Smooth muscle cell (in vitro differentiated cells): ENCODE measurements around the gene C3orf18. TPM values are rescaled to one million over a fixed set of nuclear protein-coding genes. Genes with fewer than 3 reads are reported as not detected.

Source experiments
- DNase-seq: peaks from one replicate; lab custom pipeline; 2025; ENCODE audit not compliant: unreplicated experiment; lab: John Stamatoyannopoulos, UW
- H2AFZ ChIP-seq: fragments of 200-600 bp; sonication (generic); 2 replicates; pipeline ENCODE4 v1.6.0; 2016; ENCODE audit warnings: antibody characterized with exemption, low read depth, mild to moderate bottlenecking
- H3F3A ChIP-seq: fragments of 200-600 bp; sonication (generic); 2 replicates; pipeline ENCODE4 v1.6.0; 2017; ENCODE audit warnings: antibody characterized with exemption, low read depth
- H3K27ac ChIP-seq: fragments of 200-600 bp; sonication (generic); 2 replicates; pipeline ENCODE4 v1.5.1; 2016; ENCODE audit warnings: low read depth, mild to moderate bottlenecking
- H3K27me3 ChIP-seq: fragments of 200-600 bp; sonication (generic); 2 replicates; pipeline ENCODE4 v1.6.1; 2016; ENCODE audit warnings: low read depth, mild to moderate bottlenecking
- H3K36me3 ChIP-seq: fragments of 200-600 bp; sonication (generic); 2 replicates; pipeline ENCODE4 v1.5.1; 2016; ENCODE audit warnings: low read depth
- H3K4me1 ChIP-seq: fragments of 200-600 bp; sonication (generic); 2 replicates; pipeline ENCODE4 v1.5.1; 2016; ENCODE audit warnings: low read depth
- H3K4me2 ChIP-seq: fragments of 200-600 bp; sonication (generic); 2 replicates; pipeline ENCODE4 v1.6.0; 2016; ENCODE audit warnings: mild to moderate bottlenecking
- H3K4me3 ChIP-seq: fragments of 200-600 bp; sonication (generic); 2 replicates; pipeline ENCODE4 v1.5.1; 2016; ENCODE audit warnings: mild to moderate bottlenecking
- H3K79me2 ChIP-seq: fragments of 200-600 bp; sonication (generic); 2 replicates; pipeline ENCODE4 v1.6.0; 2016; ENCODE audit warnings: low read depth, mild to moderate bottlenecking
- H3K9ac ChIP-seq: fragments of 200-600 bp; sonication (generic); 2 replicates; pipeline ENCODE4 v1.6.0; 2016; ENCODE audit warnings: low read depth
- H3K9me3 ChIP-seq: fragments of 200-600 bp; sonication (generic); replicated peaks from 2 replicates; pipeline ENCODE4 v1.5.1; 2016; ENCODE audit warnings: low read depth
- H4K20me1 ChIP-seq: fragments of 200-600 bp; sonication (generic); 2 replicates; pipeline ENCODE4 v1.6.0; 2016; ENCODE audit warnings: low read depth
- CTCF ChIP-seq: fragments of 200-600 bp; sonication (generic); IDR thresholded peaks from 2 replicates; pipeline ENCODE4 v1.5.1; 2017; ENCODE audit warnings: borderline replicate concordance, mild to moderate bottlenecking, antibody characterized with exemption; ENCODE audit not compliant: insufficient read depth, poor library complexity, severe bottlenecking
- WGBS: methylation state at CpG from one replicate; pipeline ENCODE4 v1.1.7; 2016; ENCODE audit warnings: low lambda C conversion rate; 5-methylcytosine and 5-hydroxymethylcytosine counted together
- polyA plus RNA-seq: library from polyadenylated mRNA; unstranded; fragments of >200 nt; fragmentation: Nextera tagmentation; extraction: Ambion mirVana; gene quantifications from 2 replicates; pipeline ENCODE4 v1.2.1, GENCODE V29; 2016
- total RNA-seq: library from RNA; depleted of rRNA; stranded (reverse); fragments of >200 nt; gene quantifications from 2 replicates; pipeline ENCODE4 v1.2.3, GENCODE V29; 2014

C3orf18 gene
- total and polyA plus RNA-seq, 2 experiments from 2014 or later = 8.7 to 20.0 TPM

- H3K27me3 ChIP-seq = no peaks in the 10 kb centered on the region
- whole genome bisulfite sequencing = 73% methylated on average over 9 of the region's 9 CpGs
- no peak for TF ChIP-seq CTCF
- H3K36me3 ChIP-seq = no peaks in the 10 kb centered on the region
- no peak overlapping the region for H3K9ac ChIP-seq
- no peaks in the 10 kb centered on the region for H3K9me3 ChIP-seq
- H3F3A ChIP-seq = no peaks in the 10 kb centered on the region
- no peak overlapping the region for H3K4me2 ChIP-seq
- H3K27ac ChIP-seq = no peak overlapping the region
- DNase-seq = no peak
- no peak overlapping the region for H3K4me3 ChIP-seq
- no peak overlapping the region for H2AFZ ChIP-seq
- no peaks in the 10 kb centered on the region for H4K20me1 ChIP-seq
- no peaks in the 10 kb centered on the region for H3K79me2 ChIP-seq
- H3K4me1 ChIP-seq = no peaks in the 10 kb centered on the region
These were observed 44.2 kb downstream of the C3orf18 start for GRCh38 chr3:50523279-50523811.

DNA sequence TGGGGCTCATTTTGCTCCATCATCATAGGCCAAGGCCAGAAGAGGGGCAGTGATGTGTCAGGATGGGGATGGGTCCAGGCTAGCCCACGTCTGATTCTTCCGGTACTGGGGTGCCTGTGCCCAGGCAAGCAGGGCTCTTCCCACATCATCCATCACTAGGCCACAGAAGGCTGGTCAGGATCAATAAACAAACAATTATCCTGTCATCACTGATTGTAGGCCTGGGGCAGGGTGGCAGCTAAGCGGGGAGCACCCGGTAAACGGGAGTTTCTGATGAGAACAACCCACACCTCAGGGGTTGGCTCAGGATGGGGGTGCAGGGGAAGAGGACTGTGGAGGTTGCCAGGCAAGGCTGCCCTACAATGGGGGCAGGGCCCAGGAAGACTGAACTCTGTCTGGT, 46.0 kb downstream of the C3orf18 start:
- H3K27me3 ChIP-seq = no peaks in the 10 kb centered on the region
- no peak overlapping the region for H3K9ac ChIP-seq
- 68% methylated on average over 5 of the region's 5 CpGs for WGBS

GRCh38 chr3:50520849-50521248, 46.7 kb downstream of the C3orf18 start:
- no peaks in the 10 kb centered on the region for H4K20me1 ChIP-seq
- H3K4me1 ChIP-seq = peaks cover 14% of the 10 kb centered on the region
- no peaks in the 10 kb centered on the region for H3K27me3 ChIP-seq
- no peak for TF ChIP-seq CTCF
- H3K4me2 ChIP-seq = no peak overlapping the region
- 54% methylated on average over 3 of the region's 3 CpGs for WGBS
- no peak for DNase-seq
- no peaks in the 10 kb centered on the region for H3K9me3 ChIP-seq
- no peaks in the 10 kb centered on the region for H3K36me3 ChIP-seq
- no peak overlapping the region for H3K9ac ChIP-seq
- no peak overlapping the region for H3K27ac ChIP-seq
- H3K79me2 ChIP-seq = no peaks in the 10 kb centered on the region
- no peak overlapping the region for H3K4me3 ChIP-seq
- no peak overlapping the region for H2AFZ ChIP-seq
- H3F3A ChIP-seq = no peaks in the 10 kb centered on the region

More for the DNA sequence above, 46.0 kb downstream of the C3orf18 start:
- TF ChIP-seq CTCF = no peak
- Histone ChIP-seq H3K27ac (no peak overlapping the region), H4K20me1 (no peaks in the 10 kb centered on the region), H3F3A (no peaks in the 10 kb centered on the region), H3K4me2 (no peak overlapping the region), H2AFZ (no peak overlapping the region), H3K4me3 (no peak overlapping the region), H3K79me2 (no peaks in the 10 kb centered on the region), H3K4me1 (peaks cover 7% of the 10 kb centered on the region), H3K9me3 (no peaks in the 10 kb centered on the region), H3K36me3 (no peaks in the 10 kb centered on the region)
- no peak for DNase-seq

DNA sequence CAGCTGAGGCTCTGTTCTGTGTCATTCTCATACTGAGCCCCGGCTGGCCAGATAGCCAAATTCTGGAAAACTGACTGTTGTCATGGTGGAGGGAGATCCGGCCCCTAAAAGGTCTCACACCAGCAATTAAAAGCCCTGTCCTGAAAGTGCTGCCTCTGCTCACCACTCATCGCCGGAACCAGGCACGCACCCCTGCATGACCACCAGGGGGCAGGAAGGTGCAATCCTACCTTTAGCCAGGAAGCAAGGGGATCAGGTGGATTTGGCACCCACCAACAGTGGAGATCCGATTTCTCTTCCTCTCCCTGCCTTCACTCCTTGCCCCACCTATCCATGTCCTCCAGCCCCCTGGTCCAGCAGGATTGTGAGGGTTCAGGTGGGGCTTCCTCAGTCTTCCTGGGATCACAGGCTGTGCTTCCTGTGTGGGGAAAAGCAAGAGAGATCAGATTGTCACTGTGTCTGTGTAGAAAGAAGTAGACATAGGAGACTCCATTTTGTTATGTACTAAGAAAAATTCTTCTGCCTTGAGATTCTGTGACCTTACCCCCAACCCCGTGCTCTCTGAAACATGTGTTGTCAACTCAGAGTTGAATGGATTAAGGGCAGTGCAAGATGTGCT, 48.0 kb downstream of the C3orf18 start:
- no peak overlapping the region for H3K27ac ChIP-seq
- DNase-seq = peak; percentile 2
- 18% methylated on average over 7 of the region's 7 CpGs for WGBS
- no peaks in the 10 kb centered on the region for H4K20me1 ChIP-seq
- H3K9ac ChIP-seq = no peak overlapping the region
- peak; percentile 83 for TF ChIP-seq CTCF
- H3K9me3 ChIP-seq = no peaks in the 10 kb centered on the region
- H3K4me1 ChIP-seq = peaks cover 25% of the 10 kb centered on the region
- H3K36me3 ChIP-seq = no peaks in the 10 kb centered on the region
- H3K4me2 ChIP-seq = no peak overlapping the region
- H3K27me3 ChIP-seq = no peaks in the 10 kb centered on the region
- no peaks in the 10 kb centered on the region for H3F3A ChIP-seq
- H3K79me2 ChIP-seq = no peaks in the 10 kb centered on the region
- H3K4me3 ChIP-seq = no peak overlapping the region
- H2AFZ ChIP-seq = no peak overlapping the region
